ENCODE measurements around the gene SAC3D1. TPM values are rescaled to one million over a fixed set of nuclear protein-coding genes. Genes with fewer than 3 reads are reported as not detected.

SAC3D1 gene
- total and polyA plus RNA-seq, 9 of the 15 experiments (the other 6 are each of a cell fraction or from before 2014, with no cell fraction given), result 0.20 to 35.2 (median 5.8) TPM

GRCh38 chr11:65071907-65072630 lies 31.1 kb downstream of the SAC3D1 start (continued):
- TF ChIP-seq REST (IDR thresholded peaks at IDR 0.05; ENCODE audit: borderline replicate concordance), result no peak
- TF ChIP-seq REST (CRISPR knock-in tag; IDR thresholded peaks at IDR 0.05; ENCODE audit: low read depth), result no peak
- TF ChIP-seq MAX (CRISPR knock-in tag; IDR thresholded peaks at IDR 0.05), result no peak
